GM10266 (cell line): ENCODE measurements around the gene ACTL10.

Source experiments
- DNase-seq: peaks from one replicate; pipeline ENCODE4 v3.0.0; 2012; ENCODE audit errors: extremely low spot score
- TF ChIP-seq, protein P1 (sequence below): IDR thresholded peaks from 2 replicates; pipeline ENCODE4 v1.5.1; 2012; ENCODE audit warnings: mild to moderate bottlenecking, low read depth; ENCODE audit not compliant: control insufficient read depth, insufficient read depth; ENCODE audit errors: missing control alignments

ACTL10 gene

DNA sequence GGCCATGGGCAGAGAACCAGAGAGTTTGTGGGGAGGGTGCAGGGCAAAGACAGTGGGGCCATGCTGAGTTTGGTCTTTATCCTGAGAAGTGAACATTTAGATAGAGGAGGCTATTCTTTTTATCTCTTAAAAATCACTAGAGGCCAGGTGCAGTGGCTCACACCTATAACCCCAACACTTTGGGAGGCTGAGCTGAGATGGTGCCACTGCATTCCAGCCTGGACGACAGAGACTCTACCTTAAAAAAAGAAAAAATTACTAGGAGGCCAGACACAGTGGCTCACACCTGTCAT, 44.6 kb downstream of the ACTL10 start:
- TF ChIP-seq, protein P1, sequence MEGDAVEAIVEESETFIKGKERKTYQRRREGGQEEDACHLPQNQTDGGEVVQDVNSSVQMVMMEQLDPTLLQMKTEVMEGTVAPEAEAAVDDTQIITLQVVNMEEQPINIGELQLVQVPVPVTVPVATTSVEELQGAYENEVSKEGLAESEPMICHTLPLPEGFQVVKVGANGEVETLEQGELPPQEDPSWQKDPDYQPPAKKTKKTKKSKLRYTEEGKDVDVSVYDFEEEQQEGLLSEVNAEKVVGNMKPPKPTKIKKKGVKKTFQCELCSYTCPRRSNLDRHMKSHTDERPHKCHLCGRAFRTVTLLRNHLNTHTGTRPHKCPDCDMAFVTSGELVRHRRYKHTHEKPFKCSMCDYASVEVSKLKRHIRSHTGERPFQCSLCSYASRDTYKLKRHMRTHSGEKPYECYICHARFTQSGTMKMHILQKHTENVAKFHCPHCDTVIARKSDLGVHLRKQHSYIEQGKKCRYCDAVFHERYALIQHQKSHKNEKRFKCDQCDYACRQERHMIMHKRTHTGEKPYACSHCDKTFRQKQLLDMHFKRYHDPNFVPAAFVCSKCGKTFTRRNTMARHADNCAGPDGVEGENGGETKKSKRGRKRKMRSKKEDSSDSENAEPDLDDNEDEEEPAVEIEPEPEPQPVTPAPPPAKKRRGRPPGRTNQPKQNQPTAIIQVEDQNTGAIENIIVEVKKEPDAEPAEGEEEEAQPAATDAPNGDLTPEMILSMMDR = no peak
- DNase-seq = no peak

DNA sequence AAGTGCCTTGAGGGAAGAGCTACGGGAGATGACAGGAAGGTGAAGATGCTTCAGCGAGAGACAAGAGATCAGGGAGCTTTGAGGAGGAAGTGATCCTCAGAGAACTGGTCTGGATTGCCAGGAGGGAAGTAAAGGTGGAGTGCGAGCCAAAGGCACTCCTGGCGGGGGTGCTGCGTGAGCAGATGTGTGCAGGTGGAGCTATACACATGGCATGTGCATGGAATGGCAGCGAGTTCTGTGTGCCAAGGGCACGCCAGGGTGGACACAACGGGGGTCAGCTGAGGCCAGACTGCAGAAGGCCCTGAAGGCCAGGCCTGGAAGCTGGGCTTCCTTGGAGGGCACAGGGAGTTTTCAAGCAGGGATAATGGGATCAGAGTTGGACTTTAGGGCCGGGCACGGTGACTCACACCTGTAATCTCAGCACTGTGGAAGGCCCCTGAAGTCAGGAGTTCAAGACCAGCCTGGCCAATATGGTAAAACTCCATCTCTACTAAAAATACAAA, 47.2 kb downstream of the ACTL10 start:
- TF ChIP-seq, protein P1 = no peak
- no peak for DNase-seq

DNA sequence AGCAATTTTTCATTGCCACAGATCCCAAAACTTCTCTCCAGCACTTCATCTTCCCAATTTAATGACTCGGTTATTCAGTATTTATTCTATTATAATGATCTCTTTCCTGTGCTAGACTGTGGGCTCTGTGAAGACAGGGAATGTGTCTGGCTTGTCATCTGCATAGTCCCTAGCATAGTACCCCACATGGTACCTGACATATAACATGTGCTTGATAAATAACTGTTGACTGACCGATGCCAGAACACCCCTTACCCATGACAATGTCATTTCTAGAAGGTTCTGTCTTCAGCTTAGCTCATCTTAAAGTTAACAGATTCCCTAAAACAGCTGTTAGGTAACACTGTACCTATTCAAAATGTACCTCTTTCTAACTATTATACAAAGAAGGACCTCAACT, 49.8 kb downstream of the ACTL10 start:
- TF ChIP-seq, protein P1 = no peak
- no peak for DNase-seq
